ENCODE measurements around the gene RIPPLY2.
"Not testable (repeated sequence)": the region's sequence is repeated elsewhere in the genome, so short reads cannot be mapped to it uniquely, and the experiment has no call there.

RIPPLY2 gene

GRCh38 chr6:83853178-83854000 lies at the start of gene RIPPLY2:
Gene RIPPLY2 (plus strand): TSS chr6:83853360. CDS start chr6:83853417, 57 bp downstream.
- DNase-seq, result peak; percentile 57

GRCh38 chr6:83803492-83803891 lies 49.7 kb upstream of the RIPPLY2 start:
- DNase-seq, result not testable (repeated sequence)

- no peak for DNase-seq
These were observed 48.3 kb upstream of the RIPPLY2 start for GRCh38 chr6:83804886-83805285.

- no peak for DNase-seq
These were observed 45.2 kb upstream of the RIPPLY2 start for GRCh38 chr6:83808005-83808404.

- DNase-seq, result no peak
These were observed 44.2 kb upstream of the RIPPLY2 start for GRCh38 chr6:83808926-83809325.

GRCh38 chr6:83812595-83812994 lies 40.6 kb upstream of the RIPPLY2 start:
- no peak for DNase-seq

- DNase-seq, result no peak
These were observed 37.4 kb upstream of the RIPPLY2 start for GRCh38 chr6:83815631-83816272.

- no peak for DNase-seq
These were observed 30.5 kb upstream of the RIPPLY2 start for GRCh38 chr6:83822629-83823169.

- no peak for DNase-seq
These were observed 28.8 kb upstream of the RIPPLY2 start for GRCh38 chr6:83824388-83824801.

GRCh38 chr6:83824831-83825230 lies 28.3 kb upstream of the RIPPLY2 start:
- DNase-seq, result no peak

GRCh38 chr6:83827050-83827449 lies 26.1 kb upstream of the RIPPLY2 start:
- DNase-seq, result no peak

GRCh38 chr6:83838727-83839126 lies 14.4 kb upstream of the RIPPLY2 start:
- DNase-seq, result no peak

- no peak for DNase-seq
These were observed 9.0 kb upstream of the RIPPLY2 start for GRCh38 chr6:83844170-83844569.

GRCh38 chr6:83846291-83846690 lies 6.9 kb upstream of the RIPPLY2 start:
- DNase-seq, result no peak

GRCh38 chr6:83847179-83847578 lies 6.0 kb upstream of the RIPPLY2 start:
- no peak for DNase-seq

GRCh38 chr6:83849127-83849526 lies 4.0 kb upstream of the RIPPLY2 start:
- DNase-seq, result no peak

- DNase-seq, result no peak
These were observed 3.5 kb upstream of the RIPPLY2 start for GRCh38 chr6:83849610-83850009.

GRCh38 chr6:83852528-83853177 lies 507 bp upstream of the RIPPLY2 start:
- peak; percentile 33 for DNase-seq

- DNase-seq, result peak; percentile 23
These were observed 891 bp downstream of the RIPPLY2 start for GRCh38 chr6:83854001-83854501.

GRCh38 chr6:83854766-83855165 lies 1.6 kb downstream of the RIPPLY2 start:
- no peak for DNase-seq

- DNase-seq, result peak; percentile 76
These were observed 6.5 kb downstream of the RIPPLY2 start, which contains the start of gene CYB5R4 for GRCh38 chr6:83859410-83860358. Gene CYB5R4 (plus strand): TSS chr6:83859689. CDS start chr6:83859783, 94 bp downstream.

- DNase-seq, result no peak
These were observed 7.2 kb downstream of the RIPPLY2 start for GRCh38 chr6:83860359-83860755.

Measured in NCI-H1092 (cell line).